C4-2B (cell line): ENCODE data around the gene STAG1.

Source experiments
- CTCF ChIP-seq: fragments of 450-650 bp; conservative IDR thresholded peaks from 2 replicates; pipeline ENCODE4 v1.5.1; 2017; ENCODE audit warnings: mild to moderate bottlenecking
- ZFX ChIP-seq: fragments of 450-650 bp; IDR thresholded peaks from 2 replicates; pipeline ENCODE4 v1.6.1; 2017

DNA sequence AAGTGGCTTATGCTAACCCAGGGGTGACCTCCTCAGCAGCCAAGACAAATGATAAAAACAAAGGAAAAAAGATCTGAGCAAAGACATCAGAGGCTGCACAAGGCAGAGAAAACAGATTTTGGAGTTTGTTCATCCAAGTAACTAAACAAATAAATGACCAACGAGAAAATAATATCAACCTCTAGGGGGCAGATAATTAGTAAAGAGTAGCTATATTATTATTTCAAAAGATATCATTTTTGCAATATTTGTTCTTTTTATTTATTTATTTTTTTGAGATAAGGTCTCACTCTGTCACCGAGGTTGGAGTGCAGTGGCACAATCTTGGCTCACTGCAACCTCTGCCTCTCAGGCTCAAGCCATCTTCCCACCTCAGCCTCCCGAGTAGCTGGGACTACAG is 400.3 kb downstream of the STAG1 start:
- peak; percentile 55 for TF ChIP-seq CTCF
- TF ChIP-seq ZFX = no peak
